Endothelial cell (in vitro differentiated cells): ENCODE results near the gene AUTS2. TPM values are rescaled to one million over a fixed set of nuclear protein-coding genes. Genes with fewer than 3 reads are reported as not detected.

Experiments
- DNase-seq: peaks from one replicate; pipeline ENCODE4 v3.0.0; 2021; ENCODE audit warnings: low spot score
- H3K27ac Mint-ChIP-seq: one replicate; pipeline ENCODE4 v1.8.0; 2021; ENCODE audit warnings: mixed read lengths, inconsistent platforms; ENCODE audit not compliant: unreplicated experiment
- H3K27me3 Mint-ChIP-seq: one replicate; pipeline ENCODE4 v1.8.0; 2021; ENCODE audit warnings: mild to moderate bottlenecking, moderate library complexity, mixed read lengths, inconsistent platforms; ENCODE audit not compliant: unreplicated experiment
- H3K36me3 Mint-ChIP-seq: one replicate; pipeline ENCODE4 v1.8.0; 2021; ENCODE audit warnings: mild to moderate bottlenecking, low read depth, mixed read lengths, inconsistent platforms; ENCODE audit not compliant: unreplicated experiment
- H3K4me1 Mint-ChIP-seq: one replicate; pipeline ENCODE4 v1.8.0; 2021; ENCODE audit warnings: mild to moderate bottlenecking, mixed read lengths, inconsistent platforms; ENCODE audit not compliant: unreplicated experiment
- H3K4me3 Mint-ChIP-seq: one replicate; pipeline ENCODE4 v1.8.0; 2021; ENCODE audit warnings: mild to moderate bottlenecking, mixed read lengths, inconsistent platforms; ENCODE audit not compliant: unreplicated experiment
- H3K9me3 Mint-ChIP-seq: one replicate; pipeline ENCODE4 v1.8.0; 2021; ENCODE audit warnings: mixed read lengths, inconsistent platforms; ENCODE audit not compliant: unreplicated experiment
- total RNA-seq: library from RNA; stranded (reverse); fragmentation: NEBNext Ultra II Directional; extraction: Animal tissue kit (Norgen Biotek cat#: 25700); gene quantifications from one replicate; pipeline ENCODE4 v1.2.1, GENCODE V29; 2021; ENCODE audit not compliant: unreplicated experiment
- TF ChIP-seq, protein P1 (sequence below): fragments of 200-600 bp; sonication (generic); IDR thresholded peaks from one replicate; pipeline ENCODE4 v1.5.0; 2021; ENCODE audit warnings: antibody characterized with exemption; ENCODE audit not compliant: unreplicated experiment

Gene AUTS2
- total RNA-seq, 1 donor from 2014 or later, result 103 TPM

DNA sequence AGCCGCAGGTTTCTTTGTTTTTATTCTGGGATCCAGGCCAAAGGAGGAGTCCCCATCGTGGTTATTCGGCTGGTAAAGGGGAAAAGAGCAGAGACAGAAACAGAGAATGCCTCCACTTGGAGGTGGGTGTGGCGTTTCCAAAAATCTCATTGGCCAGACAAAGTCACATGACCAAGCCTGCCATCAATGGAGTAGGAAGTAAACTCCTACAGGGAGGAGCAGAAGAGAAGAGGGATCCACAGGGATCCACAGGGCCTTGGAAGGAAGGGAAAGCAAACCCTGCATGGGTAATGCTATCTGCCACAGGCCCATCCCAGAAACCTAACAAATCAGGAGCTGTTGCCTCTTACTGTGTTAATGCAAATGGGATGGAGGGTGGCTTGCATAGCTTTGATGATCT lies 1107.9 kb downstream of the AUTS2 start:
- Mint-ChIP-seq H3K9me3 (no peaks in the 10 kb centered on the region), H3K27me3 (no peaks in the 10 kb centered on the region), H3K4me3 (no peak overlapping the region), H3K27ac (no peak overlapping the region), H3K4me1 (peaks cover 11% of the 10 kb centered on the region), H3K36me3 (peaks cover 18% of the 10 kb centered on the region)
- no peak for DNase-seq
- TF ChIP-seq, protein P1, sequence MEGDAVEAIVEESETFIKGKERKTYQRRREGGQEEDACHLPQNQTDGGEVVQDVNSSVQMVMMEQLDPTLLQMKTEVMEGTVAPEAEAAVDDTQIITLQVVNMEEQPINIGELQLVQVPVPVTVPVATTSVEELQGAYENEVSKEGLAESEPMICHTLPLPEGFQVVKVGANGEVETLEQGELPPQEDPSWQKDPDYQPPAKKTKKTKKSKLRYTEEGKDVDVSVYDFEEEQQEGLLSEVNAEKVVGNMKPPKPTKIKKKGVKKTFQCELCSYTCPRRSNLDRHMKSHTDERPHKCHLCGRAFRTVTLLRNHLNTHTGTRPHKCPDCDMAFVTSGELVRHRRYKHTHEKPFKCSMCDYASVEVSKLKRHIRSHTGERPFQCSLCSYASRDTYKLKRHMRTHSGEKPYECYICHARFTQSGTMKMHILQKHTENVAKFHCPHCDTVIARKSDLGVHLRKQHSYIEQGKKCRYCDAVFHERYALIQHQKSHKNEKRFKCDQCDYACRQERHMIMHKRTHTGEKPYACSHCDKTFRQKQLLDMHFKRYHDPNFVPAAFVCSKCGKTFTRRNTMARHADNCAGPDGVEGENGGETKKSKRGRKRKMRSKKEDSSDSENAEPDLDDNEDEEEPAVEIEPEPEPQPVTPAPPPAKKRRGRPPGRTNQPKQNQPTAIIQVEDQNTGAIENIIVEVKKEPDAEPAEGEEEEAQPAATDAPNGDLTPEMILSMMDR, result no peak

DNA sequence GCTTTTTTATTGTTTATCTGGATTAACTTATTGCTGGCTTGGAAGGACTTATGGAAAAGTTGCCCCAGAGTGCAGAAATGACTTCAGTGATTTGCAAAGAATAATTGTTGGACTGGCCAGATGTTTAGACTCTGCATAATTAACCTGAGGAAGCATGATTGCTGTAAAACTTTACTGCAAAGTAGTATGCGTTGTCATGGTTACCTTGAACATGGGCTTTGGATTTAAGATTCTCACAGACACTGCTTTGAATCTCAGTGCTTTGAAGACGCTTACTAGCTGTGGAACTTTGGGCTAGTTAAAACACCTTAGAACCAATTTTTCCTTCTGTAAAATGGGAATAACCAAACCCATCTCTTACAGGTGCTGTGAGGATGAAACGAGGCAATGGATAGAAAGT lies 1108.4 kb downstream of the AUTS2 start:
- no peak overlapping the region for H3K4me3 Mint-ChIP-seq
- peaks cover 19% of the 10 kb centered on the region for H3K36me3 Mint-ChIP-seq
- no peak overlapping the region for H3K27ac Mint-ChIP-seq
- peaks cover 11% of the 10 kb centered on the region for H3K4me1 Mint-ChIP-seq
- TF ChIP-seq, protein P1, result no peak
- no peaks in the 10 kb centered on the region for H3K9me3 Mint-ChIP-seq
- no peak for DNase-seq
- H3K27me3 Mint-ChIP-seq, result no peaks in the 10 kb centered on the region

DNA sequence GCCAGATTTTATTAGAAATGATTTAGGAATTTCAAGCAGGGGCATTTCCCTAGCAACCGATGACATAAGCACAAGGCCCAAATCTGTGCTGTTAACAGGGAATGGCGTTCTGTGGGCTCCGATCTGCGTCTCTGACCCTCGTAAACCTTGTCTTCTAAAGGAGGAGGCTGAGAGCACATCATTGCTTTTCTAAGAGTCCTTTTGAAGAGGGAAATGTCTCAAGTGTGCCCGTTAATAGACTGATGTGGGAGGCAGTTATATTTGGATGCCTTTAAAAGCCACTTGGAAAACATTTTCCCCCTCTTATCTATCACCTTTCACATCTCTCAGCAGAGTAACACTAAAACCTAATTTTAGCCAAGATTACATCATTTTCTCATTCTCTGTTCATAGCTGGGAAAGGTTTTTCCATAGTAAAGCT lies 1109.6 kb downstream of the AUTS2 start:
- Mint-ChIP-seq H3K36me3 (peaks cover 23% of the 10 kb centered on the region), H3K4me1 (peaks cover 11% of the 10 kb centered on the region), H3K27me3 (no peaks in the 10 kb centered on the region), H3K27ac (no peak overlapping the region), H3K4me3 (no peak overlapping the region), H3K9me3 (no peaks in the 10 kb centered on the region)
- no peak for DNase-seq
- TF ChIP-seq, protein P1, result no peak

DNA sequence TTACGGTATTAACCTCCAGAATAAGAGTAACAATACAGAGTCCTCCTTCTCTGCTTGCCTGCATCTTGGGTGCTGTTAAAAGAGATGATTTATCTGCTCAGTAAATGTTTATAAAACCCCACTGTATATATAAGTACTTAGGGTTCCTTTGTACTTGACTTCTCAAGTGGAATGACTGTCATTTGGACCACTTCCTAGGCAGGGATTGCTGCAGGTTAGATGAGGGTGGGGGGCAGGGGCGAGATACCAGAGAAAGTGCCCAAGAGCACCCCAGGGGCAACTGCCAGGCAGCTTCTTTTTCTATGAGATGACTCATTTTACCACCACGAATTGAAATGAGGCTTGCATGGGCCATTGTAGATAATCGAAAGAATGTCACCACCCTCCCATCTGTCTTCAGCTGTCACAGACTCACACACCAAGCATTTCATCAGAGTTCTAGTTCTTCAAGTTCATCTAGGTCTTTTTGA lies 1111.8 kb downstream of the AUTS2 start:
- Mint-ChIP-seq H3K27me3 (peaks cover 2% of the 10 kb centered on the region), H3K36me3 (peaks cover 33% of the 10 kb centered on the region), H3K9me3 (no peaks in the 10 kb centered on the region), H3K27ac (no peak overlapping the region), H3K4me3 (no peak overlapping the region), H3K4me1 (peaks cover 11% of the 10 kb centered on the region)
- TF ChIP-seq, protein P1, result no peak
- DNase-seq, result no peak

DNA sequence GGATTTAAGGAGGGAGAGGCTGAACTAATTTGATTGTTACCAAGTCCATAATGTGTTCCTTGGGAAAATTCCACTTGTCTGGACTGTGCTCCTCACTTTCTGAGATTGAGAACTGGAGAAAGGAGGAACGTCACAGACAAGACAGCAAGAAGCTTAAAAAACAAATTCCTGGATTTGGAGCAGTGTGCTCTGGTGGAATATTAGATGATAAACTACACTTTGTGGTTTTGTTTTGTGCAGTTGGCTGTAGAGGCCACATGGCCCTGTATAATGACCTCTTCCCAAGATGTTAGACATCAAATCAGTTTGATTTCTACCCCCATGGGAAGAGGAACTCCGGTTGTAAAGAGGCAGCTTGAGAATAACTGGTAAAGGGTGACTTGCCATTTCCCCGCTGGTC lies 1112.4 kb downstream of the AUTS2 start:
- TF ChIP-seq, protein P1, result no peak
- Mint-ChIP-seq H3K36me3 (peaks cover 28% of the 10 kb centered on the region), H3K9me3 (no peaks in the 10 kb centered on the region), H3K27me3 (peaks cover 2% of the 10 kb centered on the region), H3K27ac (no peak overlapping the region), H3K4me1 (peaks cover 16% of the 10 kb centered on the region), H3K4me3 (no peak overlapping the region)
- no peak for DNase-seq
